OCI-M1 (cell line): Measurements from ENCODE around the gene SHCBP1.
"Not testable (repeated sequence)": the region's sequence is repeated elsewhere in the genome, so short reads cannot be mapped to it uniquely, and the experiment has no call there.

ENCODE experiments used
- DNase-seq: peaks from one replicate; lab custom pipeline; 2025; lab: John Stamatoyannopoulos, UW

SHCBP1 gene, protein sequence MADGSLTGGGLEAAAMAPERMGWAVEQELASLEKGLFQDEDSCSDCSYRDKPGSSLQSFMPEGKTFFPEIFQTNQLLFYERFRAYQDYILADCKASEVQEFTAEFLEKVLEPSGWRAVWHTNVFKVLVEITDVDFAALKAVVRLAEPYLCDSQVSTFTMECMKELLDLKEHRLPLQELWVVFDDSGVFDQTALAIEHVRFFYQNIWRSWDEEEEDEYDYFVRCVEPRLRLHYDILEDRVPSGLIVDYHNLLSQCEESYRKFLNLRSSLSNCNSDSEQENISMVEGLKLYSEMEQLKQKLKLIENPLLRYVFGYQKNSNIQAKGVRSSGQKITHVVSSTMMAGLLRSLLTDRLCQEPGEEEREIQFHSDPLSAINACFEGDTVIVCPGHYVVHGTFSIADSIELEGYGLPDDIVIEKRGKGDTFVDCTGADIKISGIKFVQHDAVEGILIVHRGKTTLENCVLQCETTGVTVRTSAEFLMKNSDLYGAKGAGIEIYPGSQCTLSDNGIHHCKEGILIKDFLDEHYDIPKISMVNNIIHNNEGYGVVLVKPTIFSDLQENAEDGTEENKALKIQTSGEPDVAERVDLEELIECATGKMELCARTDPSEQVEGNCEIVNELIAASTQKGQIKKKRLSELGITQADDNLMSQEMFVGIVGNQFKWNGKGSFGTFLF

DNA sequence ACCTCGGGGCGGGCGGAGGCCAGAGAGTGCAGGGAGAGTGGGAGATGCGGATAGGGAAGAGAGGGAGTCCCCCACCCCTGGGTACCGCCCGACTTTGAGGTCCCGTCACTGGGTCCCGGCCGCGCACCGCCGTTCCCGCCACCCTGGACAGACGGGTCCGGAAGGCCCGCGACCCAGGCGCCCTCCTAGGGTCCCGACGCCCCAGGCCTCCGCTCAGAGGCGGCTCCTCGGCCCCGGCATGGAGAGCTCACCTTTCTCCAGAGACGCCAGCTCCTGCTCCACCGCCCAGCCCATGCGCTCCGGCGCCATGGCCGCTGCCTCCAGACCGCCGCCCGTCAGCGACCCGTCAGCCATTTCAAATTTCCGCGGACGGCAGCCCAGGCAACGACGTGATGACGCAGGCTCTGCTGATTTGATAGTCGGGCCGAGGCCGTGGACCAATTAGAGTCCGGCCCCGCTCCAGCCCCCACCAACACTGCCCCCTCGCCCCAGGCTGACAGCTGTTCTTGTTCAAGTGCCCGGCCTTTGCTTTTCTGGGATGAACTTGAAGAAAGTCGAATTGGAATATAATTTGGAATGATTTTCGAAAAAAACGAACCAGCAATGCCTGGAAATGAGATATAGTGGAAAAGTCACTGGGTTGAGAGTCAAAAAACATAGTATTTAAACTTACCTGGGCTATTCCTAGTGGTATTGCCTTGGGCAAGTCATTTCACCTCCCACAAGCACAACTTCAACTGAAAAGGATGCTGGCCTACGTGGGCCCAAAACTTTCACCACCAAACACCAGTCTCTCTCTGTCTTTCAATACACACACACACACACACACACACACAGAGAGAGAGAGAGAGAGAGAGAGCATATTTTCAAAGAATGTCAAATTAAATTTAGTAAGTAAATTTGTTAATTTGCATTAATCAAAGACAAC, at the start of gene SHCBP1:
Gene SHCBP1, minus strand, starts transcription at position 374 of the 928 bp plus-strand sequence. Its CDS starts 20 bp downstream, at position 354.
- DNase-seq: peak; percentile 87

DNA sequence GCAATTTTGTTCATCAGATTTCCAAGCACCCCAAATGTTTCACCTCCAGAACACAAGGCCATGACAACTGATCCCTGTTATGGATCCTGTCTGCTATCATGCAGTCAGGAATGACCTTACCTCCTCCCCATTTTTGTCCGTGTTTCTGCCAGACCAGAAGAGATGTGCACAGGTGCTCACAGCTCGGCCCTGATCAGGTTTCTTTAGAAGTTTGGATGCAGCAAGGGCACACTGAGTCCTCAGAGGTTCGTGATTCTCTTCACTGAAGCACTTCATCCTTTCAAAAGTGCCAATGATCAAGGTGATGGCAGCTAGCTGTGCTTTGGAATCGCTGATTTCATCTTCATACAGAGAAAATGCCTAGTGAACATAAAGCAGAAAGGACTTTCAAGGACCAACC, 40.9 kb upstream of the SHCBP1 start:
- no peak for DNase-seq

DNA sequence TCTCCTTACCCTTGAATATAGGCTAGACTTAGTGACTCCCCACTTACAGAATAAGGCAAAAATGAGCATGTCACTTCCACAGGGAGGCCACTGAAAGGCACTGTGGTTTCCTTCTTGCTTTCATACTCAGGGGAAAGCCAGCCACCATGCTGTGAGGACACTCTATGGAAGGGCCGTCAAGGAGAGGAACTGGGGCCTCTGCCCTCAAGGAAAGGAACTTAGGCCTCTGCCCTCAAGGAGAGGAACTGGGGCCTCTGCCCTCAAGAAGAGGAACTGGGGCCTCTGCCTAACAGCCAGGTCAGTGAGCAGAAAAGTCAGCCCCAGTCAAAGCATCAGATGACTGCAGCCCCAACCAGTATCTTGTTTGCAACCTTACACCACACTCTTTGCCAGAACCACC, 37.7 kb upstream of the SHCBP1 start:
- peak; percentile 89 for DNase-seq

DNA sequence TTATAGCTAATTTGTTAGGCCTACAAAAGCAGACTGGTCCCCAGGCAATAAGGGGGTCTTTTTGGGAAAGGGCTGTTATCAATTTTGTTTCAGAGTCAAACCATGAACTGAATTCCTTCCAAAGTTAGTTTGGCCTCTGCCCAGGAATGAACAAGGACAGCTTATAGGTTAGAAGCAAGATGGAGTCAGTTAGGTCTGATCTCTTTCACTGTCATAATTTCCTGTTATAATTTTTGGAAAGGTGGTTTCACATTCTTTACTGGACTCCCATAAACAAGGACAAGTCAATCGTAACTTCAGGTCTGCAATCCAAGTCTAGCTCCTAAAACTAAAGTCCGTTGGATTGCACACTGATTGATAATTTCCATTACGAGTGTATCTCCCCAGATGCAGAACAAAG, 30.1 kb upstream of the SHCBP1 start:
- no peak for DNase-seq

DNA sequence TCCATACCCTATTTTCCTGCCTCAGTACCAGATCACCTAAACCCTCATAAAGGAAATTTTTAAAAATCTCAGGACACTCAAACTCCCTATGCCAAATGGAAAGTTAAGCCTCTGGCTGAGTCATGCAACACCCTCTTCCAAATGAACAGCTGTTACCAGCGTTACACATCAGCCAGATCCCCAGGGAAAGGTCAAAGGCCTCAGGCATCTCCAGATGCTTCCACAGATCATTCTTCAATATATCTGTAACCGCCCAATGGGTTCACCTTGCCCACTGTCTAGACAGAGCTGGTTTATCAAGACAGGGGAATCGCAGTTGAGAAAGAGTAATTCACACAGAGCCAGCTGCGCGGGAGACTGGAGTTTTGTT, 29.1 kb upstream of the SHCBP1 start:
- DNase-seq: no peak

DNA sequence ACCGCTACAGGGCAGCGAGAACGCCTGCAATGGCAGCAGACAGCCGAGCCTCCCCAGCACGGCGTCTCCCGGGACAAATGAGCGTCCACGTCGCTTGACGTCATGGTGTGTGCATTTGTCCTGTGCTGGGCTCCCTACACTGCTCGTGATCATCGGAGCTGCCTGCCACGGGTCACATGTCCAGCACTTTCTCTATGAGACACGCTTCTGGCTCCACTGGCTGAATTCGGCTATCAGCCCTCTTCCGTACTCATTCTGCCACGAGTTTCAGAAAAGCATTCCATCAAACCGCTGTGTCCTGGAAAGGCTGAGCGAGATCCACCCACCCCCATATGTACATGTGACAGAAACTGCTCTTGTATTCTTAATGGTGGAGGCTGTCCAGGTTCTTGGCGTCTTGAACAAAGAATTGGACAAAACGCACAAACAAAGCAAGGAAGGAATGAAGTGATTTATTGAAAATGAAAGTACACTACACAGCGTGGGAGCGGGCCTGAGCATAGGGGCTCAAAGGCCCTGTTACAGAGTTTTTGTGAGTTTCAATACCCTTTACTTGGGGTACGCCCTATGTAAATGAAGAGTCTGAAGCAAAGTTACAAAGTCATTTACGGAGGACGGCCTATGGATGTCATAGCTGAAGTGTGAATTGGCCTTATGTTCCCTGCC, 28.5 kb upstream of the SHCBP1 start:
- DNase-seq: no peak

DNA sequence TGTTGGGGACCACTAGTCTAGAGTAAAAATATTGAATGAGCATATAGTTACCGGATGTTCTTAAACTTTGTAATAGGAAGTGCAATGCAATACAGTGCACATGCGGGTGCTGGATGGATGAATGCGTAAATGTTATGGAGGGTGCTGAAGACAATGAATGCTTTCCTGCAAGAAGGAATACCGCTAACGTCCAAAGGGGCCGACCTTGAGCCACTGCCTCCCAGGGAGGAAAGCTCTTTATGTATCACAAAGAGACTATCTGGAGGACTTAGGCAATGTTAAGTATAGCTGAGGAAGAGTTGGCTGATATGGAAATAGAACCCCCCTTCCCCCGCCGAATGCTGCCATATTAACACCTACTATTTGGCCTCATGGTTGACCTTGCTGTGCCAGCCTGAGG, 27.5 kb upstream of the SHCBP1 start:
- no peak for DNase-seq

DNA sequence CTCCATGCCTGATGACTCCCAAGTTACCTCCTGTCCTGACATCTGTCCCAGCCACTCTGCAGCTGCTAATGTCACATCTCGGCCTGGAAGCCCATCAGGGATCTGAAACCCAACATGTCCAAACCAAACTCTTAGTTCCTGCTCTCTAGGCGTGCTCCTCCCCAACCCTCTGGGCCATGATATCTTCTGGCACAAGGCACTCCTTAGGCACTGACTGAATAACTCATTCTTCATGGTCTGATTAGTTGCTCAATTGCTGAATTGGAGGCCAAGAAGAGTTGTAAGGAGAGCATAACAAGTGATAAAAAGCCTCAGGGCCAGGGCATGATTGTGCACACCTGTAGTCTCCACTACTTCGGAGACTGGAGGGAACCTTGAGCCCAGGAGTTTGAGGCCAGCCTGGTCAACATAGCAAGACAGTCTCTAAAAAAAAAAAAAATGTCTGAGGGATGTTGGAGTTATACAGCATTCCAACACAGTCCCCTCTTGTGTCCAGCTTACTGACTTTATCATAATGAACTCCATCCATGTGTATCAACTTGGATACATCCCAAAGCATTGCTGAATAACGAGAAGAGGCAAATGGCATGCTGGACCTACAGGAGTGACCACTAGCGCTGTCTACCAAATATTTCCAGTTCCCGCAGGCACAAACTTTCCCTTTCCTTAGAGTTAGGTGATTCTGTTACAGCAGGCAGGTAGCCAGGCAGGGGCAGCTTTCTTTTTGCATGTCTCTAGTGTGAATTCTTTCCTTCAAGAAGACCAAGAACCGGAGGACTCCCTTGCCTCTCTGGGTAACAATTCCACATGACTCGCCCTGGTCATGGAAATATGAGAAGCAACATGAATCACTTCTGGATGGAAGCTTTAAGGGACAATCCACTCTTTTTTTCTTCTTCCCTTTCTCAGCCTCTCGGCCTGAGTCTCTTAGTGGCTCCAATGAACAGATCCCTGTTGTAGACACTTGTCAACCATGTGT, 18.1 kb upstream of the SHCBP1 start:
- no peak for DNase-seq

DNA sequence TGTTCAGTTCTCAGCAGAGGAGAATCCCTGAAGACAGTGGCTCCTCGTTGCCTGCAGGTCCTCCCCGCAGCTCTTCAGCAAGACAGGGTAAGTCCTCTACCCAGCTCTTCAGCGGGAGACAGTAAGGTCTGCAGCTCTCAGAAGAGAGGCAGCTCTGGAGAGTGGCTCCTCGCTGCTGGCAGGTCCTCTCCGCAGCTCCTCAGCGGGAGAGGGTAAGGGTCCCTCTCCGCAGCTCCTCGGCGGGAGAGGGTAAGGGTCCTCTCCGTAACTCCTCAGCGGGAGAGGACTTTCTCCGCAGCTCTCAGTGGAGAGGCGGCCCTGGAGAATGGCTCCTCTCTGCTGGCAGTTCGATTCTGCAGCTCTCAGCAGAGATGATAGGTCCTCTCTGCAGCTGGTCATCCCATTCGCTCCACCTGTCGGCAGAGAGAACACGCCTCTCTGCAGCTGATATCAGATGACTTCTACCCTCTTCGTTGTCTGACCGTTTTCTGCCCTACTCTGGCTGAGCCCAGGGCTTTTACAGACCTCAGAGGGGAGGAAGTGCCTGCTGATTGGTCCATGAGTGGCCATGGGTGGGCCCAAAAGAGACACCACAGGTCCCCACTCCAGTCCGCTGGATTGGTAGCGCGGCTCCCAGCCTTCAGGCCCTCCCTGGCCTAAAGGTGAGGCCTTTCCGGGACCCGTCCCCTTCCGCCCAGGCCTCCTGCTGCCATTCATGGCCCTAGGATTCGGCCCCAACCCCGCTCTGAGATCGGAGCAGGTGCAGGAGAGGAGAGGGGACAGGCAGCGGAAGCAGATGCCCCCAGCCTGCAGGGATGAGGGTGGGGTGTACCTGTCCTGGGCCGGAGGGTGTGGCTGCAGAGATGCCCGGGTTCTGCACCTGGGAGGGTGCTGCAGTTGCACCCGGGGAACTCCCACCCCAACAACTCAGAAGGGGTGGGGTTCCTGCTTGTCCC, 11.9 kb upstream of the SHCBP1 start:
- DNase-seq: peak; percentile 72

DNA sequence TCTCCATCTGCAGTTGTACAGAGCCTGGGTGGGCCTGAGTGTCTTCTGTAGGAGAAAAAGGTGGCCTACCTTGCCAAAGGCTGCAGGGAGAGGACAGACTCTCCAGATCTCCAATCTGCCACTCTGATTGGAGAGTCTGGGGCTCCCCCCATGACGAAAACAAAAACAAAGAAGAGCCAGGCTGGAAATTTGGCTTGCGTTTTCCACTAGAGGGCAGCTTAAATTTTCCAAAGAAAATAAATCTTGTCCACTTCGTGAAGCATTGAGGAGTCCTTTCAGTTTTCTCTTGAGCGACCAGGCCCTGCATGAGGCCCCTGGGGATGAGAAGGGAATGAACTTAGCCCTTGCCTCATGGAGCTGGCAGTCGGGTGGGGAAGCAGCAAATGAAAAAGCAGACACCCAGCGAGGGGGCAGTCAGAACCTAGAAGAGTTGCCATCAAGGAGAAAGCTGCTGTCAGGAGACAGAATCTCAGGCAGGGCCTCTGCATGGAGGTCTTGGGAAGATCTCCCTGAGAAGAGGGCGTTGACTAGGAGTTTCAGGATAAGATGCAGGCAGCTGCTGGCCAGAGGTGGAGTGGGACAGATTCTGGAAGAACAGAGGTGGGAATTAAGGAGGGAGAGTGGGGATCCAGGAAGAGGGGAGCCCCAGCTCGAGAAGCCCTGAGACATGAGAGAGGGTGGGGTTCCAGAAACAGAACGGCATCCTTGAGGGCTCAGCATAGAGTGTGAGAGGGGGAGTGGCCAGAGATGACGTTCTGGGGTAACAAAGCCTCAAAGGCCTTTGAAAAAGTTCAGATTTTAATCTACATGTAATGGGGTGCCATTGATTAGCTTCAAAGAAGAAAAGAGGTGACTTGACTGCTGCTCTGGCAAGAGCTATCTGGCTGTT, 8.4 kb upstream of the SHCBP1 start:
- DNase-seq: peak; percentile 63

DNA sequence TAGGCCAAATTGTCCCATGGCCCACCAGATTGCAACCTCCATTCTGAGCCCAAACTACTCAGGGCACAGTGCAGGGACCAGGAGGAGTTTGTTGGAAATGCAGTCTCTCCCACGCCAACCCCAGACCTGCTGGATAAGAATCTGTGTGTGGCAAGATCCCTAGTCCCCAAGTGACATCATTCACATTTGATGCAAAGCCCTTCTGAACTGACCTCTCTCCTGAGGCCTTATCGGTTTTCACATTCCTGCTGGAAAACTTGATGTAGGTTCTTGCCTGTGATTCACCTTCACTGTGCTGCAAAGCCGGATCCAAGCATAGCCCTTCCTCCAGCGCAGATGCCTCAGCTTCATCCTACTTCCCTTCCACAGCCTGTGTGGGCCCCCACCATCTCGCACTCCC, 6.6 kb upstream of the SHCBP1 start:
- no peak for DNase-seq

DNA sequence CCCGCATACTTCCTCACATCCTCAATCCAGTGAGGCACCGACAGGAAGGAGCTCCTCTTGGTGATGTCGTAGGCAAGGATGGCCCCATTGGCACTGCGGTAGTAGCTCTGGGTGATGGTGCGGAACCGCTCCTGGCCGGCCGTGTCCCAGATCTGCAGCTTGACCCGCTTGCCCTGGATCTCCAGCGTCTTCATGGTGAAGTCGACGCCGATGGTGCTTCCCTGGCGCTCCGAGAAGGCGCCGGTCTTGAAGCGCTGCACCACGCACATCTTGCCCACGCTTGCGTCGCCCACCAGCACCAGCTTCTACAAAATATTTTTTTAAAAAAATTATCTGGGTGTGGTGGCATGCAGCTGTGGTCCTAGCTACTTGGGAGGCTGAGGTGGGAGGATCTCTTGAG, 5.5 kb upstream of the SHCBP1 start:
- DNase-seq: not testable (repeated sequence)

DNA sequence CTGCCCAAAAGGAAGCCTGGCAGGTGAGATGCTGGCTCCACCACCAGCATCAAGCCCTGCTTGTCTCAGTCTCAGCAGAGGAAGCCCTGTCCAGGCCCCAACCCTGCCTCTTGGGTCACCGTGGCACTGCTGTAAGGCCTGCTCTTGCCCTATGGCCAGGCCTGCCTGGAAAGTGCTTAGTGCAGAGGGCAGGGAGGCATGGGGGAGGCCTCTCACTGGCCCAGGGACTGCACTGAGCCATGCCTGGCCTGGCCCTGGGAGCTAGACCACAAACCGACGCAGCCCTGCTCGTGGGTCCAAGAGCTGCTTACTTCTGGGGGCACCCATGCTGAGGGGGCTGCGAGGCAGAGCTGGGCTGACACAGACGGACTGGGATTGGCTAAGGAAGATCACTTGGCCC, 3.7 kb upstream of the SHCBP1 start:
- DNase-seq: not testable (repeated sequence)

DNA sequence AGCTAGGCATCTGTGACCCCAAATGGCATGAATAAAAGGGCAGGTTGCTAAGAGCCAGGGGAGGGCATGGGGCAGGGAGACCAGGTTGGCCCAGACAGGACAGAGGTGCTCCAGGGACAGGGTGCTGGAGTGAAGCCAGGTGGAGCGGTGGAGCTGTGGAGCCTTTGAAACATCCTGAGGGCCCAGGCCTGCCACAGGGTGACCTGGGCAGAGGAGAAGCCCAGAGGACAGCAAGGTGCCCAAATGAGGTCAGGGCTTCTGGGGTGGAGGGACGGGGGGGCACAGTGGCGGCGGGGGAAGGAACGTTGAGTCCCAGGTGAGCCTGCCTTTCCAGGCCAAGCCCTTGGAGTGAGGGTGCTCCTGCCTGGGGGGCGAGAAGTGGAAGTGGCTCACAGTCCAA, 2.5 kb upstream of the SHCBP1 start:
- DNase-seq: not testable (repeated sequence)

DNA sequence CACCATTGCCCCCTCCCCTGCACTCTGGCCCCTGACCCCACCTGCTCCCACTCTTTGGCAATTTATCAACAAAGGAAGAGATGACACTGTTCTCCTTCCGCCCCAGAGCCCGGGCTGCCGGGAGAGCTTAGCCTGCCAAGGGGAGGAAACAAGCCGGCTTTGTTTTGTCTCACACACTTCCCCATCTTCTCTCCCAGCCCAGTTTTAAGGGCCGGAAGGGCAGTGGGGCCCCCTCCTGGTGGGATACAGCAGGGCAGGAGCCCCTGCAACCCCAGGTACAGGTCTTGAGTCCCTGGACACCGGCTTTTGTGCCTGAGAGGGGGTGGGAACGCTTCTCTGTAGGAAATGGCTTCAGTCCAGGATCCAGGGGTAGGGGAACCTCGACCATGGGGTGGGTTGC, 2.1 kb upstream of the SHCBP1 start:
- not testable (repeated sequence) for DNase-seq

DNA sequence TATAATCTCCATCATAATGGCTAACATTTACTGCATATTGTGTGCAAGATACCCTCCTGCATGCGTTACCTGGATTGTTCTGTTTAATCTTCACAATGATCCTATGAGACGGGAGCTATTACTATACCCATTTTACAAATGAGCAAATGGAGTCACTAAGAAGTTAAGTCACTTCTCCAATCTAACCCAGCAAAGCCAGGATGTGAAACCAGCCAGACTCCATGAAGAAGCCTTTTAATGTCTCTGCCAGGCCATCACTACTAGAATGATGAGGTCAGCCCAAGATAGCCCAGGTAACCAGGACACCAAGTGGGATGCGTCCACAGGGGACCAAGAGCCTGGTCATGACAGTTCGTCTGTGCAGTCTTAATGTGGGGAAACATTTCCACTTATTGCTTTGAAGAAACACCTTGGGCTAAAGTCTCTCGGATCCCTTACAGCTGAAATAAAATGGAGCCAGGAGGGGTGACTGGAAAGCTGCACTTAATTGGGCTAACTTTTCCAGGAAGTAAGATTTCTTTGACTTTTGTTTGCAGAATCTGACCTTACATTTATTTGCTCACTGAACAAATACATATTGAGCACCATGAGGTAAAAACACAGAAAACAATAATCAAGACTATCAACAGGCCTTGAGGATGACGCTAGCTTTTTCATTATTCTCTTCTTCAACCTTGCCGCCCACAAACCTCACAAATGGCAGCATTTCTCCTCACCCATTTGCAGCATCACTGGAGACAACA, 926 bp upstream of the SHCBP1 start:
- DNase-seq: no peak

DNA sequence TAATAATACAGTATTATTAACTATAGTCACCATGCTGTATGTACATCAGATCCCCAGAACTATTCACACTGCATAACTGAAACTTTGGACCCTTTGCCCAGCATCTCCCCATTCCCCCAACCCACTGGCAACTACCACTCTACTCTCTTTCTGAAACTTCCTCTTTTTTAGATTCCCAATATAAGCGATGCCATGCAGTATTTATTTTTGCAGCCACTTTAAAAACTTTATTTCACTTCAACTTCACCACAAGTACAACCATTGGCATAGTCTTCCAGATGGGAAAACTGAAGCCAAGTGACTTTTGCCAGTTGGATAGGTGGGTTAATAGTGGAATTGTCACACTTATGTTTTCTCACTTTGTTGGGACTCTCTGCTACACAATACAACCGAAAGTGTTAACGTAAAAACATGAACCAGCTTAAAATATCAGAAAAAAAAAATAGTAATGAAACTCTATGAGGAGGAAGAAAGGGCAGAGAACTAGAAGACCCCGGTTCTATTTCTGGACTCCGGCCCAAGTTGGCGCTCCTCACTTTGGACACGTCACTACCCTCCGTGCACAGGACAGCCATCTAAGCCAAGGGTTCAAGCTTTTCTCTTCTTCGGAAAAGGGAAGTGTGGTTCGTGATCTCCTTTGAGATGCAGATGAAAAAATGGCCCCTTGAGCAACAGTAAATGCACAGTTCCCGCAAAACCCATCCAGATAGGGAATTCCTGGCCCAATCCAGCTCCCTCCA, 743 bp downstream of the SHCBP1 start:
- DNase-seq: peak; percentile 45
